ENCODE results near the gene TOMM70.

Gene TOMM70

GRCh38 chr3:100395679-100396431 lies 5.0 kb downstream of the TOMM70 start:
- in situ Hi-C loops (cut with HindIII; ENCODE audit: low sequenced_read_pairs), result no loop called here
- no peak overlapping the region for H3K4me3 ChIP-seq (ENCODE audit: low read depth, low read length)
- no peak for DNase-seq (ENCODE audit: low read depth)
- TF ChIP-seq, protein P1, sequence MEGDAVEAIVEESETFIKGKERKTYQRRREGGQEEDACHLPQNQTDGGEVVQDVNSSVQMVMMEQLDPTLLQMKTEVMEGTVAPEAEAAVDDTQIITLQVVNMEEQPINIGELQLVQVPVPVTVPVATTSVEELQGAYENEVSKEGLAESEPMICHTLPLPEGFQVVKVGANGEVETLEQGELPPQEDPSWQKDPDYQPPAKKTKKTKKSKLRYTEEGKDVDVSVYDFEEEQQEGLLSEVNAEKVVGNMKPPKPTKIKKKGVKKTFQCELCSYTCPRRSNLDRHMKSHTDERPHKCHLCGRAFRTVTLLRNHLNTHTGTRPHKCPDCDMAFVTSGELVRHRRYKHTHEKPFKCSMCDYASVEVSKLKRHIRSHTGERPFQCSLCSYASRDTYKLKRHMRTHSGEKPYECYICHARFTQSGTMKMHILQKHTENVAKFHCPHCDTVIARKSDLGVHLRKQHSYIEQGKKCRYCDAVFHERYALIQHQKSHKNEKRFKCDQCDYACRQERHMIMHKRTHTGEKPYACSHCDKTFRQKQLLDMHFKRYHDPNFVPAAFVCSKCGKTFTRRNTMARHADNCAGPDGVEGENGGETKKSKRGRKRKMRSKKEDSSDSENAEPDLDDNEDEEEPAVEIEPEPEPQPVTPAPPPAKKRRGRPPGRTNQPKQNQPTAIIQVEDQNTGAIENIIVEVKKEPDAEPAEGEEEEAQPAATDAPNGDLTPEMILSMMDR (IDR thresholded peaks at IDR 0.05; ENCODE audit: low read depth, low read length, missing control alignments), result no peak

DNA sequence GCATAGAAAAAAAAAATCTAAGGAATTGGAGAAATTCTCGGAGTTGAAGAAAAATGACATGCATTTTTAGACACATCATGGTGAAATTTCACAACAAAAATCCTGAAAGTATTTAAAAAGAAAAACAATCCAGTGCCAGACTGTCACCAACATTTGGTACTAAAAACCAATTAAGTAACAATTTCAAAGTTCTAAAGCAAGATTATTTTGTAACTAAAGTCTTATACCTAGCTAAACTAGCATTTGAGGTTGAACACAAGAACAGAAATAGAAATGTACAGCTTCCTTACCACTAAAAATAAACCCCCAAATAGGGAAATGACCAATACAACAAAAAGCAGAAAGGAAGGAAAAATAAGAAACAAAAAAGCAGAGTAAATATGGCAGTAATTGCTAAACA lies 11.9 kb downstream of the TOMM70 start:
- TF ChIP-seq, protein P1 (IDR thresholded peaks at IDR 0.05; ENCODE audit: low read depth, low read length, missing control alignments), result no peak
- DNase-seq (ENCODE audit: low read depth), result no peak
- no peak overlapping the region for H3K4me3 ChIP-seq (ENCODE audit: low read depth, low read length)
- in situ Hi-C loops (cut with HindIII; ENCODE audit: low sequenced_read_pairs), result no loop called here

- TF ChIP-seq, protein P1 (IDR thresholded peaks at IDR 0.05; ENCODE audit: low read depth, low read length, missing control alignments), result no peak
- in situ Hi-C loops (cut with HindIII; ENCODE audit: low sequenced_read_pairs), result no loop called here
- no peak for DNase-seq (ENCODE audit: low read depth)
- no peak overlapping the region for H3K4me3 ChIP-seq (ENCODE audit: low read depth, low read length)
Measured at GRCh38 chr3:100386437-100387074, 14.3 kb downstream of the TOMM70 start.

GRCh38 chr3:100384733-100385525 lies 16.0 kb downstream of the TOMM70 start:
- no peak overlapping the region for H3K4me3 ChIP-seq (ENCODE audit: low read depth, low read length)
- DNase-seq (ENCODE audit: low read depth), result no peak
- TF ChIP-seq, protein P1 (IDR thresholded peaks at IDR 0.05; ENCODE audit: low read depth, low read length, missing control alignments), result no peak
- in situ Hi-C loops (cut with HindIII; ENCODE audit: low sequenced_read_pairs), result no loop called here

DNA sequence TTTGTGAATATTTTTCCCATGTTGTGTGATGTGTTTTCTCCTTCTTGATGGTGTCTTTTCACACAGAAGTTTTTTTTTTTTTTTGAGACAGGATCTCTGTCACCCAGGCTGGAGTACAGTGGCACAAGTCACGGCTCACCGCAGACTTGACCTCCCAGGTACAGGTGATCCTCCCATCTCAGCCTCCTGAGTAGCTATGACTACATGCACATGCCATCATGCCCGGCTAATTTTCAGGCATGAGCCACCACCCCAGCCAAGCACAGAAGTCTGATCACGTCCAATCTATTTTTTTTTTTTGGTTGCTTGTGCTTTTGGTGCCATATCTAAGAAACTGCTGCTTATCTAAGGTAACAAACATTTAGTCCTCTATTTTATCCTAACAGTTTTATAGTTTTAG lies 24.6 kb downstream of the TOMM70 start:
- H3K4me3 ChIP-seq (ENCODE audit: low read depth, low read length), result no peak overlapping the region
- in situ Hi-C loops (cut with HindIII; ENCODE audit: low sequenced_read_pairs), result no loop called here
- TF ChIP-seq, protein P1 (IDR thresholded peaks at IDR 0.05; ENCODE audit: low read depth, low read length, missing control alignments), result no peak
- DNase-seq (ENCODE audit: low read depth), result no peak

GRCh38 chr3:100374521-100374920 lies 26.4 kb downstream of the TOMM70 start:
- H3K4me3 ChIP-seq (ENCODE audit: low read depth, low read length), result no peak overlapping the region
- TF ChIP-seq, protein P1 (IDR thresholded peaks at IDR 0.05; ENCODE audit: low read depth, low read length, missing control alignments), result no peak
- no peak for DNase-seq (ENCODE audit: low read depth)
- in situ Hi-C loops (cut with HindIII; ENCODE audit: low sequenced_read_pairs), result no loop called here

Data from astrocyte of the cerebellum (primary cell).